IMR-90 (cell line): Measurements from ENCODE around the gene LRRC55. TPM values are rescaled to one million over a fixed set of nuclear protein-coding genes. Genes with fewer than 3 reads are reported as not detected.

Experiments used
- ATAC-seq: fragments of 200-7000 bp; cut with Tn5 transposase; 2 replicates; pipeline ENCODE4 v1.9.1; 2020; ENCODE audit warnings: low read depth, mild to moderate bottlenecking, moderate library complexity
- BruUV-seq: library from RNA; stranded (reverse); fragments of 400-500 nt; replicated peaks from 2 replicates; lab custom pipeline; 2021; lab: Mats Ljungman, UMichigan
- CTCF ChIA-PET: fragments of 300-600 bp; formaldehyde crosslinking; extraction: SDS; loops from one replicate; lab custom pipeline; 2021; ENCODE audit warnings: antibody characterized with exemption; lab: Yijun Ruan, JAX
- POLR2A ChIA-PET: fragments of 300-600 bp; sonication (Branson Sonifier 250); formaldehyde crosslinking; loops from one replicate; lab custom pipeline; 2022; ENCODE audit warnings: antibody characterized with exemption; ENCODE audit not compliant: unreplicated experiment; lab: Charles Lee
- DNase-seq: peaks from one replicate; pipeline ENCODE4 v3.0.0; 2013
- H2AFZ ChIP-seq: replicated peaks from 2 replicates; pipeline ENCODE3; 2013; ENCODE audit warnings: low read length, mild to moderate bottlenecking; ENCODE audit not compliant: poor library complexity
- H2AK5ac ChIP-seq: 2 replicates; pipeline ENCODE4 v1.6.1; 2013; ENCODE audit warnings: low read depth, low read length, inconsistent platforms
- H2AK9ac ChIP-seq: replicated peaks from 2 replicates; pipeline ENCODE3; 2013; ENCODE audit warnings: mild to moderate bottlenecking, low read depth, low read length, moderate library complexity; ENCODE audit not compliant: poor library complexity
- H2BK120ac ChIP-seq: 2 replicates; pipeline ENCODE4 v1.6.1; 2013; ENCODE audit warnings: low read depth, low read length, inconsistent platforms
- H2BK15ac ChIP-seq: 3 replicates; pipeline ENCODE4 v1.6.1; 2013; ENCODE audit warnings: low read depth, low read length, inconsistent platforms
- H2BK20ac ChIP-seq: 2 replicates; pipeline ENCODE4 v1.6.1; 2013; ENCODE audit warnings: low read depth, mild to moderate bottlenecking, inconsistent platforms, low read length, moderate library complexity
- H2BK5ac ChIP-seq: 2 replicates; pipeline ENCODE4 v1.6.1; 2013; ENCODE audit warnings: mild to moderate bottlenecking, low read depth, low read length, inconsistent platforms; ENCODE audit not compliant: poor library complexity, severe bottlenecking
- H3K14ac ChIP-seq: replicated peaks from 2 replicates; pipeline ENCODE4 v1.6.1; 2013; ENCODE audit warnings: low read depth, low read length, inconsistent platforms
- H3K18ac ChIP-seq: 2 replicates; pipeline ENCODE4 v1.6.1; 2013; ENCODE audit warnings: low read depth, low read length, control low read depth
- H3K23ac ChIP-seq: 2 replicates; pipeline ENCODE4 v1.6.1; 2013; ENCODE audit warnings: low read depth, low read length, inconsistent platforms
- H3K27ac ChIP-seq: 2 replicates; pipeline ENCODE4 v1.5.1; 2013; ENCODE audit warnings: mild to moderate bottlenecking, control low read depth, low read length; ENCODE audit not compliant: insufficient read depth
- H3K27me3 ChIP-seq: 2 replicates; pipeline ENCODE4 v1.6.1; 2013; ENCODE audit warnings: low read length; ENCODE audit not compliant: control insufficient read depth, insufficient read depth
- H3K36me3 ChIP-seq: 2 replicates; pipeline ENCODE4 v1.6.1; 2013; ENCODE audit warnings: low read length, mixed read lengths; ENCODE audit not compliant: control insufficient read depth, insufficient read depth
- H3K4ac ChIP-seq: 2 replicates; pipeline ENCODE4 v1.6.1; 2013; ENCODE audit warnings: low read depth, low read length, inconsistent platforms
- H3K4me1 ChIP-seq: 2 replicates; pipeline ENCODE4 v1.6.1; 2013; ENCODE audit warnings: low read length, mixed read lengths; ENCODE audit not compliant: control insufficient read depth, insufficient read depth
- H3K4me2 ChIP-seq: 2 replicates; pipeline ENCODE4 v1.6.1; 2013; ENCODE audit warnings: low read depth, mild to moderate bottlenecking, control low read depth, low read length, moderate library complexity
- H3K4me3 ChIP-seq: 2 replicates; pipeline ENCODE4 v1.5.1; 2013; ENCODE audit warnings: low read depth, mild to moderate bottlenecking, control low read depth, low read length, moderate library complexity; ENCODE audit not compliant: insufficient read depth
- H3K56ac ChIP-seq: 2 replicates; pipeline ENCODE4 v1.6.1; 2013; ENCODE audit warnings: low read length, inconsistent platforms; ENCODE audit not compliant: insufficient read depth; ENCODE audit errors: extremely low read depth
- H3K79me1 ChIP-seq, 2 experiments: 2 replicates each; pipeline ENCODE4 v1.6.1; 2013; ENCODE audit warnings: low read length in 2 of 2, inconsistent platforms in 1 of 2, low read depth in 1 of 2
- H3K9ac ChIP-seq: 2 replicates; pipeline ENCODE4 v1.6.1; 2013; ENCODE audit warnings: low read depth, low read length, control low read depth
- H3K9me1 ChIP-seq: 2 replicates; pipeline ENCODE4 v1.6.1; 2013; ENCODE audit warnings: low read length, inconsistent platforms; ENCODE audit not compliant: insufficient read depth
- H3K9me3 ChIP-seq: 2 replicates; pipeline ENCODE4 v1.6.1; 2013; ENCODE audit warnings: low read length; ENCODE audit not compliant: control insufficient read depth, insufficient read depth
- H4K20me1 ChIP-seq: 2 replicates; pipeline ENCODE4 v1.6.1; 2013; ENCODE audit warnings: low read length, inconsistent platforms; ENCODE audit not compliant: insufficient read depth
- H4K5ac ChIP-seq: 2 replicates; pipeline ENCODE4 v1.6.1; 2013; ENCODE audit warnings: mild to moderate bottlenecking, low read depth, low read length, control low read depth
- H4K8ac ChIP-seq, 2 experiments: 2 replicates each; pipeline ENCODE4 v1.6.1; 2013; ENCODE audit warnings: low read depth in 2 of 2, low read length in 2 of 2, control low read depth in 1 of 2, inconsistent platforms in 1 of 2
- H4K91ac ChIP-seq: 2 replicates; pipeline ENCODE4 v1.6.1; 2013; ENCODE audit warnings: low read depth, low read length, inconsistent platforms; ENCODE audit not compliant: insufficient read depth
- BHLHE40 ChIP-seq: fragments of 150-350 bp; IDR thresholded peaks from 2 replicates; pipeline ENCODE4 v1.6.1; 2016; ENCODE audit warnings: mild to moderate bottlenecking, low read depth, low read length
- CEBPB ChIP-seq: IDR thresholded peaks from 2 replicates; pipeline ENCODE4 v1.6.1; 2012; ENCODE audit warnings: low read depth, low read length, improper control_type of control experiment
- CHD1 ChIP-seq: IDR thresholded peaks from 2 replicates; pipeline ENCODE4 v1.6.1; 2012; ENCODE audit warnings: low read depth, low read length, improper control_type of control experiment
- CTCF ChIP-seq: conservative IDR thresholded peaks from 2 replicates; pipeline ENCODE4 v1.5.1; 2012; ENCODE audit warnings: mild to moderate bottlenecking, low read depth, low read length, improper control_type of control experiment
- MAFK ChIP-seq: IDR thresholded peaks from 2 replicates; pipeline ENCODE4 v1.6.1; 2012; ENCODE audit warnings: low read depth, low read length, improper control_type of control experiment
- MAZ ChIP-seq: IDR thresholded peaks from 2 replicates; pipeline ENCODE4 v1.6.1; 2012; ENCODE audit warnings: low read depth, mild to moderate bottlenecking, low read length, improper control_type of control experiment, moderate library complexity, borderline replicate concordance
- MXI1 ChIP-seq: IDR thresholded peaks from 2 replicates; pipeline ENCODE4 v1.6.1; 2012; ENCODE audit warnings: low read depth, mild to moderate bottlenecking, low read length, moderate library complexity, borderline replicate concordance
- NFE2L2 ChIP-seq: fragments of 150-350 bp; IDR thresholded peaks from 2 replicates; pipeline ENCODE4 v1.6.1; 2016; ENCODE audit warnings: low read depth, mild to moderate bottlenecking, low read length
- RAD21 ChIP-seq: IDR thresholded peaks from 2 replicates; pipeline ENCODE4 v1.6.1; 2012; ENCODE audit warnings: low read length, improper control_type of control experiment
- RFX5 ChIP-seq: IDR thresholded peaks from 2 replicates; pipeline ENCODE4 v1.8.0; 2012; ENCODE audit warnings: low read depth, mild to moderate bottlenecking, low read length, moderate library complexity
- SMC3 ChIP-seq: fragments of 150-350 bp; IDR thresholded peaks from 2 replicates; pipeline ENCODE4 v1.6.1; 2016; ENCODE audit warnings: low read depth, mild to moderate bottlenecking, antibody characterized with exemption, low read length, moderate library complexity
- WGBS, 2 experiments: methylation state at CpG; one replicate each; pipeline versions ENCODE4 v1.1.5 to v1.1.7; 2013; ENCODE audit warnings: missing lambda C conversion rate in 2 of 2; ENCODE audit not compliant: insufficient read length in 1 of 2; ENCODE audit errors: extremely low coverage in 2 of 2; 5-methylcytosine and 5-hydroxymethylcytosine counted together
- dilution Hi-C: fragments of 300-500 bp; cut with HindIII; formaldehyde crosslinking; loops from one replicate; pipeline ENCODE4 v1.14.3; 2018; ENCODE audit warnings: low sequenced_read_pairs; ENCODE audit not compliant: unreplicated experiment
- in situ Hi-C: fragments of 300-500 bp; cut with MboI; formaldehyde crosslinking; loops from 3 replicates; pipeline ENCODE4 v1.14.3; 2019; ENCODE audit warnings: low sequenced_read_pairs, inconsistent platforms, mixed read lengths
- intact Hi-C: fragments of 100-400 bp; cut with micrococcal nuclease; formaldehyde crosslinking; loops from 2 replicates; pipeline ENCODE4 v1.10.0; 2022
- polyA plus RNA-seq, 3 experiments: library from polyadenylated mRNA; depleted of rRNA; stranded (reverse); fragments of >200 nt; gene quantifications; 2 replicates each; pipeline ENCODE4 v1.2.3, GENCODE V29; 2012; ENCODE audit warnings: low replicate concordance in 1 of 3
- total RNA-seq: library from RNA; depleted of rRNA; stranded (reverse); fragments of >200 nt; gene quantifications from 2 replicates; pipeline ENCODE4 v1.2.3, GENCODE V29; 2012
- TF ChIP-seq, protein P1 (sequence below): fragments of 150-350 bp; IDR thresholded peaks from 2 replicates; pipeline ENCODE4 v1.6.1; 2016; ENCODE audit warnings: low read depth, mild to moderate bottlenecking, low read length, moderate library complexity, borderline replicate concordance

LRRC55 gene
- total and polyA plus RNA-seq, 2 of the 4 experiments (the other 2 are of a cell fraction): not detected

DNA sequence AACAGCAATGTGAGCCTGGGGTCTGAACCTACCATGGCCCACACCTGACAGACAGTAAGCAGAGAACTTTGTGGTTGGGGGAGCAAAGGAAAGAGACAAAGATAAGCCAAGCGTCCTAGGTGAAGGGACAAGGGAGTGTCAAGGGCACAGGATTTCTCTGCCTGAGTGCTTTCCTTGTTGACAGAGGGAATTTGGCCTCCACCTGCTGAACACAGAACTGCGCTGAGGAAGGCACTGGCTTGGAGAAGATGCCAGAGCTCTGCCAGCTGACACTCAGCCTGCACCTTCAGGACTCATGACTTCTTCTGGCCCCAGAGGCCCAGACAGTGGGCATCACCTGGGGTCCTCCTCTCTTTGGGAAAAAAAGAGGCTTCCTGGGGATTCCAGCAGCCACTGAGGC lies 789 bp upstream of the LRRC55 start:
- H4K8ac ChIP-seq: no peak overlapping the region
- H2BK15ac ChIP-seq: no peak overlapping the region
- H3K79me1 ChIP-seq: no peaks in the 10 kb centered on the region
- no peak overlapping the region for H2AK5ac ChIP-seq
- no peak overlapping the region for H3K14ac ChIP-seq
- no peaks in the 10 kb centered on the region for H3K9me1 ChIP-seq
- intact Hi-C loops: no loop called here
- no peak overlapping the region for H3K18ac ChIP-seq
- dilution Hi-C loops: no loop called here
- H2BK20ac ChIP-seq: no peak overlapping the region
- H3K27me3 ChIP-seq: peaks cover 36% of the 10 kb centered on the region
- no peak overlapping the region for H3K23ac ChIP-seq
- BruUV-seq: no TSS peak
- H4K91ac ChIP-seq: no peak overlapping the region
- H3K9ac ChIP-seq: no peak overlapping the region
- H3K56ac ChIP-seq: no peak overlapping the region
- H2AFZ ChIP-seq: no peak overlapping the region
- no peak overlapping the region for H2BK120ac ChIP-seq
- DNase-seq (no peak), ATAC-seq (no peak)
- no peak overlapping the region for H2BK5ac ChIP-seq
- no CpG with 5 or more reads among the region's 2 CpGs for WGBS, 2 experiments
- no peak overlapping the region for H4K5ac ChIP-seq
- H3K9me3 ChIP-seq: no peaks in the 10 kb centered on the region
- ChIA-PET POLR2A (no interaction called here), CTCF (no interaction called here)
- no peaks in the 10 kb centered on the region for H3K36me3 ChIP-seq
- H3K4me3 ChIP-seq: no peak overlapping the region
- H3K4me2 ChIP-seq: no peak overlapping the region
- in situ Hi-C loops: no loop called here
- TF ChIP-seq CEBPB (no peak), MXI1 (no peak), MAFK (no peak), SMC3 (no peak), CHD1 (no peak), BHLHE40 (no peak), NFE2L2 (no peak), CTCF (no peak), RAD21 (no peak), MAZ (no peak), RFX5 (no peak)
- TF ChIP-seq, protein P1, sequence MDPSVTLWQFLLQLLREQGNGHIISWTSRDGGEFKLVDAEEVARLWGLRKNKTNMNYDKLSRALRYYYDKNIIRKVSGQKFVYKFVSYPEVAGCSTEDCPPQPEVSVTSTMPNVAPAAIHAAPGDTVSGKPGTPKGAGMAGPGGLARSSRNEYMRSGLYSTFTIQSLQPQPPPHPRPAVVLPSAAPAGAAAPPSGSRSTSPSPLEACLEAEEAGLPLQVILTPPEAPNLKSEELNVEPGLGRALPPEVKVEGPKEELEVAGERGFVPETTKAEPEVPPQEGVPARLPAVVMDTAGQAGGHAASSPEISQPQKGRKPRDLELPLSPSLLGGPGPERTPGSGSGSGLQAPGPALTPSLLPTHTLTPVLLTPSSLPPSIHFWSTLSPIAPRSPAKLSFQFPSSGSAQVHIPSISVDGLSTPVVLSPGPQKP: no peak
- H3K27ac ChIP-seq: no peak overlapping the region
- no peaks in the 10 kb centered on the region for H4K20me1 ChIP-seq
- no peak overlapping the region for H2AK9ac ChIP-seq
- H3K4ac ChIP-seq: no peak overlapping the region
- no peaks in the 10 kb centered on the region for H3K4me1 ChIP-seq
